CD4-positive, alpha-beta T cell (primary cell): ENCODE results near the gene ADGRG2. TPM values are rescaled to one million over a fixed set of nuclear protein-coding genes. Genes with fewer than 3 reads are reported as not detected.
"Not testable (repeated sequence)": the region's sequence is repeated elsewhere in the genome, so short reads cannot be mapped to it uniquely, and the experiment has no call there.

ENCODE experiments used
- ATAC-seq: fragments of 200-7000 bp; cut with Tn5 transposase; one replicate; pipeline ENCODE4 v1.10.0; 2022; ENCODE audit warnings: mild to moderate bottlenecking; ENCODE audit not compliant: poor library complexity
- CTCF ChIA-PET: fragments of 350-600 bp; sonication (Branson Sonifier 250); formaldehyde crosslinking; loops from one replicate; lab custom pipeline; 2021; ENCODE audit warnings: antibody characterized with exemption, inconsistent platforms; lab: Charles Lee
- POLR2A ChIA-PET: fragments of 350-600 bp; sonication (Branson Sonifier 250); formaldehyde crosslinking; loops from one replicate; lab custom pipeline; 2021; ENCODE audit warnings: antibody characterized with exemption, inconsistent platforms; lab: Charles Lee
- DNase-seq, 14 experiments: peaks; one replicate each; pipeline ENCODE4 v3.0.0-alpha.2; 2013 to 2020; ENCODE audit warnings: mixed read lengths in 2 of 14
- H3K27ac ChIP-seq, 2 donors: one replicate each; pipeline versions ENCODE4 v1.5.1 to v1.7.0; 2013; ENCODE audit warnings: low read length in 2 of 2, low read depth in 1 of 2, mild to moderate bottlenecking in 1 of 2
- H3K27me3 ChIP-seq, 2 experiments: 1 replicate in 1 of 2; 2 replicates in 1 of 2; pipeline versions ENCODE4 v1.6.1 to v1.7.0; 2013; ENCODE audit warnings: low read length in 2 of 2, control low read depth in 1 of 2, mild to moderate bottlenecking in 1 of 2, moderate library complexity in 1 of 2; ENCODE audit not compliant: insufficient read depth in 2 of 2, control insufficient read depth in 1 of 2
- H3K36me3 ChIP-seq: one replicate; pipeline ENCODE4 v1.6.1; 2013; ENCODE audit warnings: low read length, control low read depth; ENCODE audit not compliant: insufficient read depth
- H3K4me1 ChIP-seq: one replicate; pipeline ENCODE4 v1.6.1; 2013; ENCODE audit warnings: low read length, control low read depth; ENCODE audit not compliant: insufficient read depth
- H3K4me3 ChIP-seq: one replicate; pipeline ENCODE4 v1.5.1; 2013; ENCODE audit warnings: mild to moderate bottlenecking, low read length, moderate library complexity
- H3K9me3 ChIP-seq, 2 experiments: 1 replicate in 1 of 2; 2 replicates in 1 of 2; pipeline versions ENCODE4 v1.6.1 to v1.7.0; 2013; ENCODE audit warnings: low read length in 2 of 2, mild to moderate bottlenecking in 2 of 2, control low read depth in 1 of 2, moderate library complexity in 1 of 2; ENCODE audit not compliant: control insufficient read depth in 1 of 2, insufficient read depth in 1 of 2
- H3K27ac Mint-ChIP-seq: one replicate; pipeline ENCODE4 v1.8.0; 2020; ENCODE audit warnings: mixed read lengths
- H3K27me3 Mint-ChIP-seq: one replicate; pipeline ENCODE4 v1.8.0; 2021; ENCODE audit warnings: mixed read lengths
- H3K36me3 Mint-ChIP-seq: one replicate; pipeline ENCODE4 v1.8.0; 2021; ENCODE audit warnings: low read depth, mixed read lengths
- H3K4me1 Mint-ChIP-seq: one replicate; pipeline ENCODE4 v1.8.0; 2021; ENCODE audit warnings: low read depth, mixed read lengths
- H3K4me3 Mint-ChIP-seq: one replicate; pipeline ENCODE4 v1.8.0; 2020; ENCODE audit warnings: mild to moderate bottlenecking, mixed read lengths
- H3K9me3 Mint-ChIP-seq: one replicate; pipeline ENCODE4 v1.8.0; 2020; ENCODE audit warnings: mixed read lengths
- CTCF ChIP-seq: fragments of 200-600 bp; IDR thresholded peaks from one replicate; pipeline ENCODE4 v1.8.0; 2022; ENCODE audit warnings: antibody characterized with exemption, mild to moderate bottlenecking
- intact Hi-C, 2 experiments: fragments of 100-400 bp; cut with DNase I in 1 of 2; cut with micrococcal nuclease in 1 of 2; formaldehyde crosslinking; loops; one replicate each; pipeline versions ENCODE4 v1.15.1 to v1.9.0; 2023 to 2025; cut with DNase I, micrococcal nuclease
- total RNA-seq, 174 experiments: library from RNA in 2 of 174; stranded (reverse) in 2 of 174; gene quantifications; one replicate each; pipeline ENCODE4 v1.2.3 and lab custom pipeline; 2021 to 2026

The ADGRG2 gene
- total RNA-seq, 2 experiments from 2014 or later: not detected

DNA sequence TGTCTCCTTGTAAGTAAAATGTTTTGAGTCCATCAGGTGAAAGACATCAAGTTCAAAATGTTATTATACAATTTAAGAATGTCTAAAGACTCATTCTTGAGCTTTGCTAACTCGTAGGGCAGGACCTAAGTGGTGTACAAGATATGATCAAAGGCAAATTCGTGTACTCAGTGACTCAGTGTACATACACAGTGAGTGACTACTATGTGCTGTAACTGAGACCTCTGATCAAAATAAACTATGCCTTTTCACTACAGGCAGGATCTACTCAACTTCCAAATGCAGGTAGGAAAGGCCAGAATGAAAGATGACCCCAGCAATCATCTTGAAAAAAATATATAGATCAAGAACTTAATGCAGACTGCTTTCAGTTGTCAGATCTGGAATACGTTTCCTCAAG, 49.9 kb downstream of the ADGRG2 start:
- Mint-ChIP-seq H3K4me3 (no peak overlapping the region), H3K27me3 (no peaks in the 10 kb centered on the region), H3K4me1 (no peaks in the 10 kb centered on the region), H3K9me3 (no peaks in the 10 kb centered on the region), H3K36me3 (no peaks in the 10 kb centered on the region), H3K27ac (no peak overlapping the region)
- Histone ChIP-seq H3K4me3 (no peak overlapping the region), H3K27me3 (no peaks in the 10 kb centered on the region), H3K9me3 (no peaks in the 10 kb centered on the region), H3K36me3 (no peaks in the 10 kb centered on the region), H3K4me1 (no peaks in the 10 kb centered on the region), H3K27ac (no peak overlapping the region)
- intact Hi-C loops: no loop called here
- DNase-seq: no peak
- CTCF ChIA-PET: no interaction called here
- POLR2A ChIA-PET: no interaction called here
- TF ChIP-seq CTCF: no peak
- no peak for ATAC-seq

GRCh38 chrX:19070555-19070994, 51.7 kb downstream of the ADGRG2 start:
- Mint-ChIP-seq H3K36me3 (no peaks in the 10 kb centered on the region), H3K27me3 (no peaks in the 10 kb centered on the region), H3K4me1 (no peaks in the 10 kb centered on the region), H3K9me3 (no peaks in the 10 kb centered on the region), H3K4me3 (no peak overlapping the region), H3K27ac (no peak overlapping the region)
- no peak for ATAC-seq
- CTCF ChIA-PET: interaction anchor here (0.5 kb wide), 1 partner anchor 55 kb away, joined by 3 read pairs; no protein-coding TSS in a partner anchor
- no peaks in the 10 kb centered on the region for H3K36me3 ChIP-seq
- no peak overlapping the region for H3K27ac ChIP-seq
- DNase-seq: no peak
- H3K4me3 ChIP-seq: no peak overlapping the region
- H3K27me3 ChIP-seq: no peaks in the 10 kb centered on the region
- H3K9me3 ChIP-seq: no peaks in the 10 kb centered on the region
- no peak for TF ChIP-seq CTCF
- intact Hi-C loops: no loop called here
- POLR2A ChIA-PET: no interaction called here
- H3K4me1 ChIP-seq: no peaks in the 10 kb centered on the region

- ATAC-seq, H3K27ac ChIP-seq, DNase-seq, H3K36me3 ChIP-seq, H3K4me3 ChIP-seq, H3K27ac Mint-ChIP-seq, H3K27me3 Mint-ChIP-seq, intact Hi-C loops, H3K27me3 ChIP-seq, H3K9me3 ChIP-seq, H3K36me3 Mint-ChIP-seq, POLR2A ChIA-PET, H3K4me3 Mint-ChIP-seq, H3K4me1 Mint-ChIP-seq, H3K9me3 Mint-ChIP-seq, H3K4me1 ChIP-seq: not testable (repeated sequence)
- CTCF ChIA-PET: interaction anchor here (0.7 kb wide), 1 partner anchor 90 kb away, joined by 4 read pairs; no protein-coding TSS in a partner anchor
Observed at GRCh38 chrX:19066987-19067386, 55.3 kb downstream of the ADGRG2 start.

- H3K9me3 ChIP-seq: peaks cover 0 to 4% of the 10 kb centered on the region in 2 experiments
- intact Hi-C loops: no loop called here
- no peaks in the 10 kb centered on the region for H3K4me1 Mint-ChIP-seq
- no peak overlapping the region for H3K4me3 Mint-ChIP-seq
- no peak for ATAC-seq
- no peak overlapping the region for H3K27ac ChIP-seq
- H3K9me3 Mint-ChIP-seq: no peaks in the 10 kb centered on the region
- DNase-seq: no peak
- H3K36me3 Mint-ChIP-seq: no peaks in the 10 kb centered on the region
- no peak overlapping the region for H3K4me3 ChIP-seq
- ChIA-PET CTCF (interaction anchor here (0.7 kb wide), 1 partner anchor 598 kb away, joined by 4 read pairs; no protein-coding TSS in a partner anchor), POLR2A (no interaction called here)
- no peaks in the 10 kb centered on the region for H3K4me1 ChIP-seq
- no peaks in the 10 kb centered on the region for H3K36me3 ChIP-seq
- no peak for TF ChIP-seq CTCF
- H3K27me3 ChIP-seq: no peaks in the 10 kb centered on the region
- H3K27ac Mint-ChIP-seq: no peak overlapping the region
- no peaks in the 10 kb centered on the region for H3K27me3 Mint-ChIP-seq
Observed at GRCh38 chrX:19065535-19065934, 56.7 kb downstream of the ADGRG2 start.
